ENCODE measurements around the gene MRPL23. TPM values are rescaled to one million over a fixed set of nuclear protein-coding genes. Genes with fewer than 3 reads are reported as not detected.

The MRPL23 gene
- total RNA-seq, 2 experiments from 2014 or later, result 77.5 to 106 TPM

DNA sequence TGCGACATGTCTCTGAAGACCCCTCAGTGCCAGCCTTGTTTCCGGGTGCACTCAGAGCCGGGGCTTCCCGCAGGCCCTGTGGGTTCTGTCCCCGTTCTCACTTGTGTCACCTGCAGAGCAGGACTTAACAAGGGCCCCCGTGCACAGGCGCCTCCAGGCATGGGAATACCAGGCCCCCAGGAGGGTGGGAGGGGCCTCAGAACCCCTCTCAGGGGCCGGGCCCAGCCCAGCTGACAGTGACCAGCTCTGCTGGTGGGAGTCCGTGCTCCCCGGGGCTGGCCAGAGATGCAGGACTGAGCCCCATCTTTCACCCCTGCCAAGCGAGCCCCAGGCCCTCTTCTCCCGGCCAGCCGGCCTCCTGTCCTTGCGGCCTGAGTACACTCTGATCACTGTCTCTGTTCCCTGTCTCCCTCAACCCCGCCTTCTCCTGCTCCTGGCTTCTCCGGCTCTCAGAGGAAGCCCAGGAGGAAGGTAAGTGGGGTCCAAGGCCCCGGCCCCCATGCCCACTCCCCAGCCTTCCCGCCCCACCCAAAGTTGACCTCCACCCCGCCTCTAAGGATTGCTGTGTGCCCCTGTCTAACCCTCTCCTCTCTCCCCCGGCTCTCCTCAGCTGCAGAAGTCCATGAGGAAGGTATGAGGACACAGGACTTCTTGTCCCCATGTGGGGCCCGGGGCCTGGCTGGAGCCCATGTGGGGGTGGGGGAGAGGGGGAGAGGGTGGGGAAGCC lies 22.3 kb upstream of the MRPL23 start:
- Mint-ChIP-seq H3K4me3 (no peak overlapping the region), H3K27ac (no peak overlapping the region), H3K27me3 (peaks cover 2% of the 10 kb centered on the region), H3K4me1 (peaks cover 4% of the 10 kb centered on the region), H3K36me3 (ENCODE audit: low read depth) (no peaks in the 10 kb centered on the region), H3K9me3 (no peaks in the 10 kb centered on the region)
- ChIA-PET CTCF (no interaction called here), POLR2A (no interaction called here)
- DNase-seq, result no peak

DNA sequence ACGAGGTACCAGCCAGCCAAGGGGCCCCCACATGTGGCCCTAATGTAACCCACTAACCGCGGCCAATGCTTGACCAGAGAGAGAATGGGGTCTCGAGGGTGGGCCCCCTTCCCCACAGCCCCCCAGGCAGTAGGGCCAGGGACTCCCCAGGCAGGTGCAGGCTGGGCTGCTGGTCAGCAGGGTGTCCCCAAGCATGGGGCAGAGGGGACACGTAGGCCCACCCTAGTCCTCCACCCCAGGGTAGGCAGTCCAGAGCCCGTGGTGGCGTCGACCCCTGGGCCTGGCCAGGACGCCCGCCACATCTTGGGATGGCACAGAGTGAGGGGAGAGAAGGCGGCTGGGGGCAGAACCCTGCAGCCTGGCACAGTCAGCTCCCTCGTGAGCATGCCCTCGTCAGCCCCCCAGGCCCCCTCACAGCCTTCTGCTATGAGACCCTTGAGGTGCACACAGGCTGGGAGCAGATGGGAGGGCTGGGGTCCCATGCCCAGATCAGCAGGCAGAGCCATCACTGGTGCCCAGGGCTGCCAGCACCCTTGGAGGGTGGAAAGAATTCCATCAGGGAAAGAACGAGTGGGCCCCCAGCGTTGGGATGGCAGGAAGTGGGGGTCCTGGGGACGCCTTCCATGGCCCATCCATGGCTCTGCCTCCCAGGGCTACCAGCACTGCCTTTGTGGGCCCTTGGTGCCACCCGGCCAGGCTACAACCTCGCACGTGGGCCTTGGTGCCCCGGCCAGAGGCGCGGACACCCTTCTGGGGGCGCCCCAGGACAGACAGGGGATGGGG lies 21.6 kb upstream of the MRPL23 start:
- CTCF ChIA-PET, result no interaction called here
- H3K36me3 Mint-ChIP-seq (ENCODE audit: low read depth), result no peaks in the 10 kb centered on the region
- H3K4me1 Mint-ChIP-seq, result peaks cover 6% of the 10 kb centered on the region
- H3K9me3 Mint-ChIP-seq, result no peaks in the 10 kb centered on the region
- no peak for DNase-seq
- POLR2A ChIA-PET, result no interaction called here
- H3K27me3 Mint-ChIP-seq, result peaks cover 5% of the 10 kb centered on the region
- H3K4me3 Mint-ChIP-seq, result no peak overlapping the region
- H3K27ac Mint-ChIP-seq, result no peak overlapping the region

DNA sequence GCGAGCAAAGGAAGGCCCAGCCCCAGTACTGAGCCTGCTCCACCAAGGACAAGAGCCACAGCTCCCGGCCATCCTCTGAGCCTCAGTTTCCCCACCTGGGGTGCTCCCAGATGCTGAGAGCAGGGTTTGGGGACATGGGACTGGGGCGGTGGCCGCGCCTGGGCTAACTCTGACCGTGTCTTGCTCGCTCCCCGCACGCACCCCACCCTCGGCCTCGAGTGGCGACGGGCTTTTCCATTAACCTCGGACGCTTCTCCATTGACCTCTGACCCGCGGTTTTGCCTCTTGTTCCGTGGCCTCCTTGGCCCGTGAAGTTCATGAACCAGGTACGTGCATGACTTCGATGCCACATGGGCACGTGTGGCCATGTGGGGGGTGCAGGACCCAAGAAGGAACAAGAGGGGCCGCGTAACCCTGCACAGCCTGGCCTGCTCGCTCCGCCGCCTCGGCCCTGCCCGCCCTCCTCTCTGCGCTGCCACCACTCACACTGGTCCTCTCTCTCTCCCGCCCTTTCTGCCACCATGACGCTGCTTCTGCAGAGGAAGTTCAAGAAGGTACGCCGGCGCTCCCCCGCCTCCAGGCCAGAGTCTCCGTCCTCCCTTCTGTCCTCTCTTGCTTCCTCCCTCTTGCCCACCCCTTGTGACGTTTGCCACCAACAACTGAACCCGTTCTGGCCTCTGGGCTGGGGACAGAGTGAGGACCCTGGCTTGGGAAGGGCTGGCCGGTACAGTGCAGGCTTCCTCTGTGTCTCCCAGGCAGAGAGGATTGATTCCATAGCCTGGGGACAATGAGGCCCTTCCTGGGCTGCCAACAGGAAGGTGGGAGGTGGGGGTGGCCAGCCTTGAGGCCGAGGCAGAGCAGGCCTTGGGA lies 20.7 kb upstream of the MRPL23 start:
- Mint-ChIP-seq H3K27ac (peak overlapping the region; percentile 13), H3K4me3 (no peak overlapping the region), H3K27me3 (peaks cover 6% of the 10 kb centered on the region), H3K9me3 (no peaks in the 10 kb centered on the region), H3K36me3 (ENCODE audit: low read depth) (no peaks in the 10 kb centered on the region), H3K4me1 (peaks cover 6% of the 10 kb centered on the region)
- CTCF ChIA-PET, result no interaction called here
- POLR2A ChIA-PET, result no interaction called here
- no peak for DNase-seq

DNA sequence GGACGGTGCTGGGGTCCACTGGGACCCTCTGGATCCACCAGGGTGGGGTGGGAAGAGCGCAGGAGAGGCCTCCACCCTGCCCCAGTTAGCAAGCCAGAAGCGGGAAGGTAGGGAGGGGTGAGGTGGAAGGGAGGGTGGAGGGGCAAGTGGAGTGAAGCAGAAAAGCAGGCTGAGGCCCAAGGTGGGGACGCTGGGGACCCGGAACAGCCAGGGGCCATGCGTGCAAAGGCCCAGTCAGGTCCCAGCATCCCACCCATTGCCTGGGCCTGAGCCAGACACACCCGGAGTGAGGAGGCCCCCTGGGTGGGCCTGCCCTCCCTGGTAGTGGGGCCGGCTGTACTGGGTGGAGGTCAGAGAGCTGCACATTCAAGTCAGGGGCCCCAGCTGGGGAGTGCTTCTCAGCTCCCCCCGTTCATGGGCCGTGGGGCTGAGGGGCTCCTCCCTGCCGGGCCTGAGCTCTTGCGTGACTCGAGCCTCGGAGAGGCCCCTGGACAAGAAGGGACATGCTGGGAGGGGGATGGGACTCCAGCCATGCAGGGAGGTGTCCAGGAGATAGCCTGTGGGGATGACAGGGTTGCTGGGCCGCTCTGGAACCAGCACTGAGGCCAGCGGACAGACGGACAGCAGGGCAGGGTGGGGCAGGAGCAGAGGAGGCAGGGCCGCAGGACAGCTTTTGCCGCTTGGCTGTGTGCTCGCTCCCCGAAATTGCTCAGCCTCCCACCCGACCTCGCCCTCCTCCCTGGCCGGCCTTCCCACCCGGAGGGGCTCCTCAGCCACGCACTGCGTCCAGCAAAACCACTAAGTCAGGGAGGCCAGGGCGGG lies 19.9 kb upstream of the MRPL23 start:
- Mint-ChIP-seq H3K9me3 (no peaks in the 10 kb centered on the region), H3K27ac (no peak overlapping the region), H3K4me3 (no peak overlapping the region), H3K36me3 (ENCODE audit: low read depth) (no peaks in the 10 kb centered on the region), H3K27me3 (peaks cover 14% of the 10 kb centered on the region), H3K4me1 (peaks cover 6% of the 10 kb centered on the region)
- ChIA-PET CTCF (no interaction called here), POLR2A (no interaction called here)
- no peak for DNase-seq

DNA sequence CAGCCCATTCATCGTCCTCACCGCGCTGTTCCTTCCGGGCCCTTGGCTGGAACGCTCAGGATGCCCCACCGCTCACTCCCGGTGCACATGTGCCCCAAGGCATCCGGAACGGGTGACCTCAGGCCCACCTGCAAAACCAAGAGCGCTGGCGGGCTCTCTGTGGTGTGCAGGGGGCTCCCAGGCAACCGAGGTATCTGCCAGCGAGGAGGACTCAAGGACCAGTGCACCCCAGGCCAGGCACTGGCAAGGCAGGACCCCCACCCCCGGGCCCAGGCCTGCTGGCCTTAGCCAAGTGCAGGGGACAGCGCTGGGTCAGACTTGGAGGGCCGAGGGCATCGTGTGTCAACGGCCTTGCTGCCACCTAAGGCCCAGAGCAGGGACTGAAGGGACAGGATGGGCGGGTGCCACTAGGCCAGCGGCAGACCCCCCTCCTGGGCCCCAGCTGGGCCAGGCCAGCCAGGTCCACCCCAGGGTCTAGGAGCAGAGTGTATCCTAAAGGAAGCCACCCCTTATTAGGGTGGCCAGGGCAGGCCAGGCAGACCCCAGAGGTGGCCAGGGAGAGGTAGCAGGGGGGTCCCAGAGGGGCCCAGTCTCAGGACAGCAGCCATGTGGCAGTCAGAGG lies 19.2 kb upstream of the MRPL23 start:
- Mint-ChIP-seq H3K4me3 (no peak overlapping the region), H3K4me1 (peaks cover 2% of the 10 kb centered on the region), H3K36me3 (ENCODE audit: low read depth) (no peaks in the 10 kb centered on the region), H3K27me3 (peaks cover 14% of the 10 kb centered on the region), H3K9me3 (no peaks in the 10 kb centered on the region), H3K27ac (no peak overlapping the region)
- ChIA-PET POLR2A (no interaction called here), CTCF (no interaction called here)
- no peak for DNase-seq

DNA sequence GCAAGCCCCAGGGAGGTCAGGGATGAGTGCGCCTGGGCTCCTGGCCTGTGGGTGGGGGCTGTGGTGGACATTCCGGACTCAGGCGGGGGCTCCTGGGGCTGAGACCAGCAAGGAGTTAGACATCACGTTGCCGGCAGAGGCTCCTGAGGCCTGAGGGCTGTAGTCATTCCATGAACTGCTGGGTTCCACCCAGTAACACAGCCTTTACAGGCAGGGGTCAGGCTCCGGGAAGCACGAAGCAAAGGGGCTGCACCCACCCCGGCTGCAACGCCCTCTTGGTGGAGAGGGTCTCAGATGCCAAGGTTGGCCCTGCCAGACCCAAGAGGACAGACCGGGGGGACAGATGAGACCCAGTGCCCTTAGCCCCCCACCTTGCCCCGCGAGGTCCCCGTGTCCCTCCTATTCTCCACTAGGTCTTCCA lies 18.7 kb upstream of the MRPL23 start:
- ChIA-PET POLR2A (no interaction called here), CTCF (no interaction called here)
- H3K36me3 Mint-ChIP-seq (ENCODE audit: low read depth), result no peaks in the 10 kb centered on the region
- no peaks in the 10 kb centered on the region for H3K9me3 Mint-ChIP-seq
- no peak for DNase-seq
- H3K27ac Mint-ChIP-seq, result no peak overlapping the region
- H3K27me3 Mint-ChIP-seq, result peaks cover 16% of the 10 kb centered on the region
- H3K4me3 Mint-ChIP-seq, result no peak overlapping the region
- H3K4me1 Mint-ChIP-seq, result peaks cover 2% of the 10 kb centered on the region

DNA sequence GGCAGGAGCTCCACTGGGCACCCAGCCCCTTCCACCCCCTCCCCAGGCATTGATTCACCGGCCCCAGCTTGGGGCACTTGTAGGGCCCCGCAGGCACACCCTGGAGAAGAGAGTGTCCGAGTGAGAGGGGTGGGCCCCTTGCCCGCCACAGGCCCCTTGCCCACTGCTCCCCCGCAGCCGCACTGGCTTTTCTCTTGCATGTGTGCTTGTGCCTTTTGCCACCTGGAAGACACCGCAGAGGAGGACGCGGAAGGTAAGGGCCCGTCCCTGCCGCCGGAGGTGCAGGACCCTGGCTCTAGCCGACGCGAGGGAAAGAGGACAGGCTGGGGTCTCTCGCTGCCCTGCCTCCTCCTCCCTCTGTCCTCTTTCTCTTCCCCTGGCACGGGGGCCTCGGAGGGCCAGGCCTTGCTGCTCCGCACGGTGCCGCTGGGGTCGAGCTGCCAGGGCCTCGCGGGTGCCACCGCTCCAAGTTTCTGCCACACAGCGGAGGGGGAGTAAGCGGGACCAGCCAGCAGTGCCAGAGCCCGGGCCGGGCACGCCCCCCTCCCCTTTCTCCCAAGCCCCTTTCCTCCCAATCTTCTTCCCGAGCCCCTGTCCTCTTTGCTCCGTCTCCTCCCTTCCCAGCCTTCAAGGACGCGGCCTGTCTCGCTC lies 18.1 kb upstream of the MRPL23 start:
- peaks cover 16% of the 10 kb centered on the region for H3K27me3 Mint-ChIP-seq
- no peak for DNase-seq
- peaks cover 2% of the 10 kb centered on the region for H3K4me1 Mint-ChIP-seq
- no peak overlapping the region for H3K4me3 Mint-ChIP-seq
- ChIA-PET CTCF (no interaction called here), POLR2A (no interaction called here)
- no peaks in the 10 kb centered on the region for H3K36me3 Mint-ChIP-seq (ENCODE audit: low read depth)
- H3K27ac Mint-ChIP-seq, result no peak overlapping the region
- no peaks in the 10 kb centered on the region for H3K9me3 Mint-ChIP-seq

DNA sequence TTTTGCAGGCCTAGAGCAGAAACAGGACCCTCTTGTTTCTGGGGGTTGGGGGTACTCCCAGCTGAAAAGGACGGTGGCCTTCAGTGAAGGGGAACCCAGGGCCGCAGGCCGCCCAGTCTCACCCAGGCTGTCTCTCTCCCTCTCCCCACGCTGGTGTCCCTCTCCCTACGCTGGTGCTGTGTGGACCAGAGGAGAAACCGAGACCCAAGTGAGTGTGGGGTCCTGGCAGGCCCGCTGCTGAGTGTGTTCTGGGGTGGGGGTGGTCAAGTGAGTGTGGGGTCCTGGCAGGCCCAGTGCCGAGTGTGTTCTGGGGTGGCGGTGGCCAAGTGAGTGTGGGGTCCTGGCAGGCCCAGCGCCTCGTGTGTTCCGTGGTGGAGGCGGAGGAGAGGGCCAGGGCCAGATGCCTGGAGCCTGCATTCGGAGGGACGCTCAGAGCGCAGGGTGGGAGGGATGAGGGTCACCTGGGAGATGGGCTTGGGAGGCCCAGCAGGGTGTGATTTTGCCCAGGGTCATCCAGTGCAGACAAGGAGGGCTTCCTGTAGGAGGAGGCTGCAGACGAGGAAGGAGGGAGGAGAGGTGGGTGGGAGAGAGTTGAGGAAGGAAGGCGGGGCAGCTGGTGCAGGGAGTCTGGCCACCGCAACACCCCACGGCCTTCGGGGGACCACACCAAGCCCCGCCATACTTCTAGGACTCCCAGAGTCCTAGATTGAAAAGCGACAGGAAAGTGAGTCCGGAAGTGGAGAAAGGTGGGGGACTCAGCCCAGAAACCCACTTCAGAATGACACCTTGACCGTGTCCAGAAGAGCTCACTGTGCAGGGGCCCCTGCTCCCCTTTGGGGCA lies 17.3 kb upstream of the MRPL23 start:
- no peaks in the 10 kb centered on the region for H3K36me3 Mint-ChIP-seq (ENCODE audit: low read depth)
- H3K4me1 Mint-ChIP-seq, result peaks cover 2% of the 10 kb centered on the region
- H3K9me3 Mint-ChIP-seq, result no peaks in the 10 kb centered on the region
- no peak overlapping the region for H3K4me3 Mint-ChIP-seq
- POLR2A ChIA-PET, result no interaction called here
- no peak overlapping the region for H3K27ac Mint-ChIP-seq
- peaks cover 18% of the 10 kb centered on the region for H3K27me3 Mint-ChIP-seq
- CTCF ChIA-PET, result no interaction called here
- no peak for DNase-seq

DNA sequence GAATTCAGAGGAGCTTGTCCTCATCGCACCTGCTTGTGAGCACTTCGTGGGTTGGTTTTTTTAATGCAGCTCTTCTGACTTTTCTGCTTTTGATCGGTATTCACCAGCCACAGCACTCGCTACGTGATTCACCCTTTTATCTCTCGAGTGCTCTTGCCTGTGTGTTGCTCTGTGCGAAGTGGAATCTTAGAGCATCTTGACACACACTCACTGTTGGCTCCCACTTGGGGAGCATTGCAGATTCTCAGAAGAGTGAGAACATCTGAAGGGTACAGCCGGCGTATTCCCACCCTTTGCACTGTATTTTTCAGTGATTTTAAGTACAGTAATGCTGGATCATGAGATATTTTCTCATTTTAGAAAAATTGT lies 16.7 kb upstream of the MRPL23 start:
- Mint-ChIP-seq H3K27ac (no peak overlapping the region), H3K9me3 (no peaks in the 10 kb centered on the region), H3K4me1 (peaks cover 2% of the 10 kb centered on the region), H3K36me3 (ENCODE audit: low read depth) (no peaks in the 10 kb centered on the region), H3K27me3 (peaks cover 18% of the 10 kb centered on the region), H3K4me3 (no peak overlapping the region)
- DNase-seq, result no peak
- ChIA-PET CTCF (no interaction called here), POLR2A (no interaction called here)

DNA sequence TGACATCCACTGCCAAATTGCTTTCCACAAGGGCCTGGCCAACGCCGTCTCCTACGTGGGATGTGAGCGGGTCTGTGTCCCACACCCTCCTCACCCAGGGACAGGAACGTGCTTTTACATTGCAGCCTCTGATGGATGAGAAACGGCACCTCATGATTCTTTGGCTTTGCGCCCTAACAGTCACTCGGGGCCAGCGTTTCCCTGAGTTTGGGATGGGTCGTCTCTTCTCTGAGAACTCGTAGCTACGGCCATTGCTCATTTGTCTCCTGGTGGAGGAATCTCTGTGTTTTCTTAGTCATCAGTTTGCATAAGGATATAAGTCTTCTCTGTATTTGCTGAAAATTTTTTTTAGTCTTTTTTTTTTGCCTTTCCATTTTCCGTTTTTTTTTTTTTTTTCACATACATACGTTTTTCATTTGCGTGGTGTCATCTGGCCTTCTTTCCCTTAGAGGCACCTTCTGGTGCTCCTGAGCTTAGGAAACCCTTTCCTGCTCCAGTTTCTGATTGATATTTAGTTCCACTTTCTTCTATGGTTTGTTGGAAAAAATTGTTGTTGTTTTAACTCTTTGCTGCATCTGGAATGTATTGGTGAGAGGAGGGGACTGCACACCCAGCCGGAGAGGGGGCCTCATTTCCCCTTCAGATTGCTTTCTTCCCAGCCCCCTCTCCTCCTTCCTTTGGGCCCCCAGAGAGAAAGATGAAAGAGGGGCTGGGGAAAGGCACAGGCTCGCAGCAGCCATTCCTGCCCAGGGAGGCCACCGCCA lies 15.6 kb upstream of the MRPL23 start:
- H3K9me3 Mint-ChIP-seq, result no peaks in the 10 kb centered on the region
- H3K27me3 Mint-ChIP-seq, result peaks cover 18% of the 10 kb centered on the region
- H3K27ac Mint-ChIP-seq, result no peak overlapping the region
- DNase-seq, result no peak
- POLR2A ChIA-PET, result no interaction called here
- CTCF ChIA-PET, result no interaction called here
- H3K4me1 Mint-ChIP-seq, result peaks cover 2% of the 10 kb centered on the region
- H3K4me3 Mint-ChIP-seq, result no peak overlapping the region
- no peaks in the 10 kb centered on the region for H3K36me3 Mint-ChIP-seq (ENCODE audit: low read depth)

DNA sequence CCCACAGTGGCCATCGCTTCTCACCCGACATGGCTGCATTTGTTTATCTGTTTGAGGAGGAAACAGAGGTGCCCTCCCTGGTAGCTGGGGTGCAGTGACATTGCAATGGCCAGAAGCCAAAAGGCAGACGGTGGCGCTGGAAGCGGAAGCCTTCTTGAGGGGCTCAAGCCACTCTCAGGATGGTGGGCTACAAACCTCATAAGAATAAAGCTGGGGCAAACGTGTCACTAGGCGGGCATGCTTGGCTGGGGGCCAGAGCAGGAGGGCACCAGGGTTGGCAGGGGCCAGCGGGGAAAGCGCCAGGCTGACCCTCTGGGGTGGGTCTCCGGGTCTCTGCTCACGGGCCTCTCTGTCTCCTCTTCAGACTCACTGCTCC lies 15.0 kb upstream of the MRPL23 start:
- DNase-seq, result no peak
- CTCF ChIA-PET, result no interaction called here

More for the DNA sequence above, 15.0 kb upstream of the MRPL23 start:
- H3K4me1 Mint-ChIP-seq, result peaks cover 2% of the 10 kb centered on the region
- no peaks in the 10 kb centered on the region for H3K9me3 Mint-ChIP-seq
- POLR2A ChIA-PET, result no interaction called here
- peaks cover 18% of the 10 kb centered on the region for H3K27me3 Mint-ChIP-seq
- no peak overlapping the region for H3K4me3 Mint-ChIP-seq
- no peaks in the 10 kb centered on the region for H3K36me3 Mint-ChIP-seq (ENCODE audit: low read depth)
- no peak overlapping the region for H3K27ac Mint-ChIP-seq
